Astrocyte (in vitro differentiated cells and primary cell): ENCODE measurements around the gene P2RY4.

Experiments used
- EZH2 ChIP-seq: IDR thresholded peaks from 2 replicates; pipeline ENCODE4 v1.6.1; 2012; ENCODE audit warnings: mild to moderate bottlenecking, low read length, inconsistent platforms; ENCODE audit not compliant: insufficient read depth
- TF ChIP-seq, protein P1 (sequence below): IDR thresholded peaks from 2 replicates; pipeline ENCODE4 v1.5.1; 2011; ENCODE audit warnings: low read depth, mild to moderate bottlenecking, inconsistent platforms, low read length, moderate library complexity; ENCODE audit not compliant: insufficient read depth

DNA sequence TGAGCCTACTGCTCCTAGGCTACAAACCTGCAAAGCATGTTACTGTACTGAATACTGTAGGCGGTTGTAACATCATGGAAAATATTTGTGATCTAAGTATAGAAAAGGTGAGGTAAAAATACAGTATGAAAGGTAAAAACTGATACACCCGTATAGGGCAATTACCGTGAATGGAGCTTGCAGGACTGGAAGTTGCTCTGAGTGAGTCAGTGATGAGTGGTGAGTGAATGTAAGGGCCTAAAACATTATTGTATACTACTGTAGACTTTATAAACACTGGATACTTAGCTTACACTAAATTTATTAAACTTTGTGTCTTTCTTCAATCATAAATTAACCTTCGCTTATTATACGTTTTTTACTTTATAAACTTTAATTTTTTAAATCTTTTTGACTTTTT, 33.6 kb upstream of the P2RY4 start:
- no peak for TF ChIP-seq EZH2
- TF ChIP-seq, protein P1, sequence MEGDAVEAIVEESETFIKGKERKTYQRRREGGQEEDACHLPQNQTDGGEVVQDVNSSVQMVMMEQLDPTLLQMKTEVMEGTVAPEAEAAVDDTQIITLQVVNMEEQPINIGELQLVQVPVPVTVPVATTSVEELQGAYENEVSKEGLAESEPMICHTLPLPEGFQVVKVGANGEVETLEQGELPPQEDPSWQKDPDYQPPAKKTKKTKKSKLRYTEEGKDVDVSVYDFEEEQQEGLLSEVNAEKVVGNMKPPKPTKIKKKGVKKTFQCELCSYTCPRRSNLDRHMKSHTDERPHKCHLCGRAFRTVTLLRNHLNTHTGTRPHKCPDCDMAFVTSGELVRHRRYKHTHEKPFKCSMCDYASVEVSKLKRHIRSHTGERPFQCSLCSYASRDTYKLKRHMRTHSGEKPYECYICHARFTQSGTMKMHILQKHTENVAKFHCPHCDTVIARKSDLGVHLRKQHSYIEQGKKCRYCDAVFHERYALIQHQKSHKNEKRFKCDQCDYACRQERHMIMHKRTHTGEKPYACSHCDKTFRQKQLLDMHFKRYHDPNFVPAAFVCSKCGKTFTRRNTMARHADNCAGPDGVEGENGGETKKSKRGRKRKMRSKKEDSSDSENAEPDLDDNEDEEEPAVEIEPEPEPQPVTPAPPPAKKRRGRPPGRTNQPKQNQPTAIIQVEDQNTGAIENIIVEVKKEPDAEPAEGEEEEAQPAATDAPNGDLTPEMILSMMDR = no peak
